ENCODE data around the gene ADGRB2. TPM values are rescaled to one million over a fixed set of nuclear protein-coding genes. Genes with fewer than 3 reads are reported as not detected.
A peak's percentile ranks its signal among the peaks of the same experiment; 100 is the strongest.

ADGRB2 gene
- total and polyA plus RNA-seq, 3 donors from 2014 or later = 11.8 to 18.0 (median 15.7) TPM

GRCh38 chr1:31772669-31773248 lies 8.6 kb upstream of the ADGRB2 start:
- peak overlapping the region in 1 of 2 donors; percentile 32 for H3K4me3 ChIP-seq
- 12 to 29% methylated on average over 13 to 34 of the region's 49 CpGs for WGBS, 2 donors

GRCh38 chr1:31771891-31772668 lies 7.9 kb upstream of the ADGRB2 start:
- peaks cover 13% of the 10 kb centered on the region for H3K4me1 ChIP-seq
- intact Hi-C loops (cut with DNase I; ENCODE audit: low total_unique reads) = no loop called here
- H3K9me3 ChIP-seq = no peaks in the 10 kb centered on the region
- no peak for DNase-seq
- no peak overlapping the region for H3K27ac ChIP-seq
- H3K36me3 ChIP-seq (ENCODE audit: low read depth, missing control alignments) = no peaks in the 10 kb centered on the region
- H3K27me3 ChIP-seq = no peaks in the 10 kb centered on the region
- peak overlapping the region; percentile 9 to 32 for H3K4me3 ChIP-seq
- 3 to 6% methylated on average over 30 to 50 of the region's 68 CpGs for WGBS, 2 donors
- no peak for TF ChIP-seq POLR2A (IDR thresholded peaks at IDR 0.05)

More at GRCh38 chr1:31772669-31773248, 8.6 kb upstream of the ADGRB2 start:
- H3K9me3 ChIP-seq = no peaks in the 10 kb centered on the region
- H3K27me3 ChIP-seq = no peaks in the 10 kb centered on the region
- intact Hi-C loops (cut with DNase I; ENCODE audit: low total_unique reads) = no loop called here
- no peak for DNase-seq
- H3K4me1 ChIP-seq = peaks cover 13% of the 10 kb centered on the region
- H3K27ac ChIP-seq = no peak overlapping the region
- H3K36me3 ChIP-seq (ENCODE audit: low read depth, missing control alignments) = no peaks in the 10 kb centered on the region
- no peak for TF ChIP-seq POLR2A (IDR thresholded peaks at IDR 0.05)
- TF ChIP-seq, protein P1, sequence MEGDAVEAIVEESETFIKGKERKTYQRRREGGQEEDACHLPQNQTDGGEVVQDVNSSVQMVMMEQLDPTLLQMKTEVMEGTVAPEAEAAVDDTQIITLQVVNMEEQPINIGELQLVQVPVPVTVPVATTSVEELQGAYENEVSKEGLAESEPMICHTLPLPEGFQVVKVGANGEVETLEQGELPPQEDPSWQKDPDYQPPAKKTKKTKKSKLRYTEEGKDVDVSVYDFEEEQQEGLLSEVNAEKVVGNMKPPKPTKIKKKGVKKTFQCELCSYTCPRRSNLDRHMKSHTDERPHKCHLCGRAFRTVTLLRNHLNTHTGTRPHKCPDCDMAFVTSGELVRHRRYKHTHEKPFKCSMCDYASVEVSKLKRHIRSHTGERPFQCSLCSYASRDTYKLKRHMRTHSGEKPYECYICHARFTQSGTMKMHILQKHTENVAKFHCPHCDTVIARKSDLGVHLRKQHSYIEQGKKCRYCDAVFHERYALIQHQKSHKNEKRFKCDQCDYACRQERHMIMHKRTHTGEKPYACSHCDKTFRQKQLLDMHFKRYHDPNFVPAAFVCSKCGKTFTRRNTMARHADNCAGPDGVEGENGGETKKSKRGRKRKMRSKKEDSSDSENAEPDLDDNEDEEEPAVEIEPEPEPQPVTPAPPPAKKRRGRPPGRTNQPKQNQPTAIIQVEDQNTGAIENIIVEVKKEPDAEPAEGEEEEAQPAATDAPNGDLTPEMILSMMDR (IDR thresholded peaks at IDR 0.05) = no peak

- intact Hi-C loops (cut with DNase I; ENCODE audit: low total_unique reads) = no loop called here
- H3K4me3 ChIP-seq = no peak overlapping the region
- no peak for TF ChIP-seq POLR2A (IDR thresholded peaks at IDR 0.05)
- TF ChIP-seq, protein P1 (IDR thresholded peaks at IDR 0.05) = no peak
- H3K27me3 ChIP-seq = no peaks in the 10 kb centered on the region
- H3K36me3 ChIP-seq (ENCODE audit: low read depth, missing control alignments) = no peaks in the 10 kb centered on the region
- H3K4me1 ChIP-seq = peaks cover 14% of the 10 kb centered on the region
- 65 to 67% methylated on average over 7 to 10 of the region's 12 CpGs for WGBS, 2 donors
- no peak for DNase-seq
- no peaks in the 10 kb centered on the region for H3K9me3 ChIP-seq
- no peak overlapping the region for H3K27ac ChIP-seq
Measured at GRCh38 chr1:31769720-31770390, 5.7 kb upstream of the ADGRB2 start.

DNA sequence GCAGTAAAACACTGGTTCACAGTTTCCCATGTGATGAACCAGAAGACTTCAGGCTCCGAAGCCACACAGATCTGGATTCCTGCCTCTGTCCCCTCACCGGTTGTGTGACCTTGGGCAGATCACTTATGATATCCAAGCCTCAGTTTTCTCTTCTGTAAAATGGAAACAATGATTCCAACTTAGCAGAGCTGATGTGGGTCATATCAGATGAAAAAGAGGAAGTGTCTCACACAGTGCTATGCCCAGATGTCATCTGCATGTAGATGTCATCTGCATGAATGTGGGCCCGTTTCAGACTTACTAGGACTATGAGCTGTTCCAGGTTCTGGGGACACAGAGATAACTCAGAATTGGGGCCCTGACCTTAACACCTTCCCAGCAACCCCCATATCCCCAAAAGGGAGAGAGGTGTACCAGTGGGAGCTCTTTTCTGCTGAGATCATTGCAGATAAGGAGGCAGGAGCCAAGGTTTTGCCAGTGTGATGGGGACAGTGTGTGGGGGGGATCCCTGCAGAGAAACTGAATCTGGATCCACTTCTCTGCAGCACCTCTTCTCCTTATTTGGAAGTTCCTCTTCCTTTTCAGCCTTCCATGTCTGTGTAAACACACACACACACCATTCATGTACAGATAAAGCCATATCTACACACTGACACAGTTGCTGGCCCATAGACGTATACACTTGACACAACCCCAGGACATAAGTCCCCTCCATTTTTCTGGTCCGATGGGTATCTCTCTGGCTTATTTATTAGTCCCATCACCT lies 5.0 kb upstream of the ADGRB2 start:
- Histone ChIP-seq H3K27me3 (no peaks in the 10 kb centered on the region), H3K9me3 (no peaks in the 10 kb centered on the region), H3K4me3 (no peak overlapping the region), H3K4me1 (peaks cover 19% of the 10 kb centered on the region), H3K27ac (no peak overlapping the region), H3K36me3 (ENCODE audit: low read depth, missing control alignments) (no peaks in the 10 kb centered on the region)
- no peak for DNase-seq
- intact Hi-C loops (cut with DNase I; ENCODE audit: low total_unique reads) = no loop called here
- WGBS, 2 donors = 54 to 57% methylated on average over 5 of the region's 5 CpGs
- TF ChIP-seq, protein P1 (IDR thresholded peaks at IDR 0.05) = no peak
- no peak for TF ChIP-seq POLR2A (IDR thresholded peaks at IDR 0.05)
